ENCODE results near the gene IGFALS. TPM values are rescaled to one million over a fixed set of nuclear protein-coding genes. Genes with fewer than 3 reads are reported as not detected.

Gene IGFALS
- total and polyA plus RNA-seq, 2 experiments from 2014 or later = 1.3 to 2.1 TPM

DNA sequence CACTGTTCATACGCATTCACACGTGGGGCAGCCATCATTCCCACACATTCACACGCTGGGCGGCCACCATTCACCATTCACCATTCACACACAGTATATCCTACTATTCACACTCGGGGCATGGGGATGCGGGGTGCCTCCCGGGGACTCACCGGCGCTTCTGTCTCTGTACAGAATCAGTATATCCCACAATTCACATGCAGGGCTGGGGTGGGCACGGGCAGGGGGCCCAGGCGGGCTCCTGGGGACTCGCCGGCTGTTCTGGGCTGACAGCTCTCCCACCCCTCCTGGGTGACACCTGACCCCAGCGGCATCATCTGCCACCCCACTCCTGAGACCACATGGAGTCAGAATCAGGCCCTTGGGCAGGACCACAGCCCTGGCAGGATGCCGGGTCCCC is 31.8 kb downstream of the IGFALS start:
- H3K4me3 ChIP-seq = no peak overlapping the region
- no peaks in the 10 kb centered on the region for H3K4me1 ChIP-seq (ENCODE audit: low read depth)
- H3K27me3 ChIP-seq = no peaks in the 10 kb centered on the region
- H3K27ac ChIP-seq = no peak overlapping the region
- DNase-seq (ENCODE audit: low read depth in 1 of 2, low spot score in 1 of 2) = no peak
- TF ChIP-seq, protein P1, sequence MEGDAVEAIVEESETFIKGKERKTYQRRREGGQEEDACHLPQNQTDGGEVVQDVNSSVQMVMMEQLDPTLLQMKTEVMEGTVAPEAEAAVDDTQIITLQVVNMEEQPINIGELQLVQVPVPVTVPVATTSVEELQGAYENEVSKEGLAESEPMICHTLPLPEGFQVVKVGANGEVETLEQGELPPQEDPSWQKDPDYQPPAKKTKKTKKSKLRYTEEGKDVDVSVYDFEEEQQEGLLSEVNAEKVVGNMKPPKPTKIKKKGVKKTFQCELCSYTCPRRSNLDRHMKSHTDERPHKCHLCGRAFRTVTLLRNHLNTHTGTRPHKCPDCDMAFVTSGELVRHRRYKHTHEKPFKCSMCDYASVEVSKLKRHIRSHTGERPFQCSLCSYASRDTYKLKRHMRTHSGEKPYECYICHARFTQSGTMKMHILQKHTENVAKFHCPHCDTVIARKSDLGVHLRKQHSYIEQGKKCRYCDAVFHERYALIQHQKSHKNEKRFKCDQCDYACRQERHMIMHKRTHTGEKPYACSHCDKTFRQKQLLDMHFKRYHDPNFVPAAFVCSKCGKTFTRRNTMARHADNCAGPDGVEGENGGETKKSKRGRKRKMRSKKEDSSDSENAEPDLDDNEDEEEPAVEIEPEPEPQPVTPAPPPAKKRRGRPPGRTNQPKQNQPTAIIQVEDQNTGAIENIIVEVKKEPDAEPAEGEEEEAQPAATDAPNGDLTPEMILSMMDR (IDR thresholded peaks at IDR 0.05; ENCODE audit: low read depth, low read length) = no peak
- H3K36me3 ChIP-seq = peaks cover 28% of the 10 kb centered on the region
- no peaks in the 10 kb centered on the region for H3K9me3 ChIP-seq (ENCODE audit: low read depth)

DNA sequence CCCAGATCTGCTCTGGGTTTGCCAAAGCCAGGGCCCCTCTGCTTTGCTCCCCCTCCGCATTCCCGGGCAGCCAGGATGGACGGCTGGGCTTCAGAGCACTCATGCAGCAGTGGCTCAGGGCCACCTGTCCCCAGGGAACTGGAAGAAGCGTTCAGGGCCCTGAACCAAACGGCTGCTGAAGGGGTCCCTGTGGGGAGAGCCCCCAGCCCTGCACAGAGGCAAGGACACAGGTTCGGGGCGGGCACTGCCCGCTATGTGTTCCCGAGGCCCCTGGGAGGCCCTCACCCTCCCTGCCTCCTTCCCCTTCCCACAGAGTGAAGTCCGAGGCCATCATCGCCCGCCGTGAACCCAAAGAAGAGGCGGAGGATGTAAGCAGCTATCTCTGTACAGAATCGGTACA is 32.6 kb downstream of the IGFALS start:
- TF ChIP-seq, protein P1 (IDR thresholded peaks at IDR 0.05; ENCODE audit: low read depth, low read length) = no peak
- no peak overlapping the region for H3K4me3 ChIP-seq
- no peaks in the 10 kb centered on the region for H3K9me3 ChIP-seq (ENCODE audit: low read depth)
- DNase-seq (ENCODE audit: low read depth in 1 of 2, low spot score in 1 of 2) = no peak
- no peaks in the 10 kb centered on the region for H3K4me1 ChIP-seq (ENCODE audit: low read depth)
- no peak overlapping the region for H3K27ac ChIP-seq
- no peaks in the 10 kb centered on the region for H3K27me3 ChIP-seq
- H3K36me3 ChIP-seq = peaks cover 22% of the 10 kb centered on the region

DNA sequence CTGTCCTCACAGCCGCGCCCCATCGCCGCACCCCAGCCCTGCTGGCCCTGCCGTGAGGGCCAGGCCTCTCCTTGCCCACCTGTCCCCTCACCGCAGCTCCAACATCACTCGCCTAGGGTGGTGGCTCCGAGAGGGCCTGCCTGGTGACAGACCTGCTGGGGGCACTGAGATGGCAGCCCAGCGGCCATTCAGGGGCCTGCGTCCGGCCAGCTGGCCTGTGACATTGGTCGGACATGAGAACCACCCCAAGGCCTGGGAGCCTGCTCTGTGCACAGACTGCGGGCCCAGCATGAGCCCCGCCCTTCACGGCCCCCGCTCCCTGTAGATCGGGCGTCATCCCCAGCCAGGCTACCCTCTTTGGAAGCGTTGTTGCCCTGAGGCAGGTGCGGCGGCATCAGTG is 34.0 kb downstream of the IGFALS start:
- Histone ChIP-seq H3K27ac (no peak overlapping the region), H3K27me3 (no peaks in the 10 kb centered on the region), H3K4me1 (ENCODE audit: low read depth) (no peaks in the 10 kb centered on the region), H3K4me3 (no peak overlapping the region), H3K9me3 (ENCODE audit: low read depth) (no peaks in the 10 kb centered on the region), H3K36me3 (peaks cover 14% of the 10 kb centered on the region)
- TF ChIP-seq, protein P1 (IDR thresholded peaks at IDR 0.05; ENCODE audit: low read depth, low read length) = no peak
- no peak for DNase-seq (ENCODE audit: low read depth in 1 of 2, low spot score in 1 of 2)

DNA sequence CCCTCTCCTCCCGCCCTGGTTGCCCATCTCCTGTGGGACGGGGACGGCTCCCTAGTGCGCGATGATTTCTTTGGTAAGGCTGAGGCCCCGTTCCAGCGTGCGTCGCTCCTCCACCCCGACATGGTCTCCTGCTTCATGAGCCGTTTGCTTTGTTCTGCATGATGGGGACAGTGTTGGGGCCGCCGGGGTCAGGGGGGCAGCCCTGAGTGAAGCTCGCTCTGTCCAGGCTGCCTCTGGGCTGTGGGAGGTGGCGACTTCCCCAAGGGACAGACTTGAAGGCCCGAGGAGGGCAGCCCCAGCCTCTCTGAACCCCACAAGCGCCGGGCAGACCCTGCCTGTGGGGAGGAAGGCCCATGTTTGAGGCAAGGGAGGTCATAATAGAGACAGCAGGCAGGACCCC is 34.6 kb downstream of the IGFALS start:
- TF ChIP-seq, protein P1 (IDR thresholded peaks at IDR 0.05; ENCODE audit: low read depth, low read length) = no peak
- H3K4me1 ChIP-seq (ENCODE audit: low read depth) = no peaks in the 10 kb centered on the region
- DNase-seq (ENCODE audit: low read depth in 1 of 2, low spot score in 1 of 2) = no peak
- peaks cover 10% of the 10 kb centered on the region for H3K36me3 ChIP-seq
- H3K4me3 ChIP-seq = no peak overlapping the region
- H3K27me3 ChIP-seq = no peaks in the 10 kb centered on the region
- no peak overlapping the region for H3K27ac ChIP-seq
- H3K9me3 ChIP-seq (ENCODE audit: low read depth) = no peaks in the 10 kb centered on the region

DNA sequence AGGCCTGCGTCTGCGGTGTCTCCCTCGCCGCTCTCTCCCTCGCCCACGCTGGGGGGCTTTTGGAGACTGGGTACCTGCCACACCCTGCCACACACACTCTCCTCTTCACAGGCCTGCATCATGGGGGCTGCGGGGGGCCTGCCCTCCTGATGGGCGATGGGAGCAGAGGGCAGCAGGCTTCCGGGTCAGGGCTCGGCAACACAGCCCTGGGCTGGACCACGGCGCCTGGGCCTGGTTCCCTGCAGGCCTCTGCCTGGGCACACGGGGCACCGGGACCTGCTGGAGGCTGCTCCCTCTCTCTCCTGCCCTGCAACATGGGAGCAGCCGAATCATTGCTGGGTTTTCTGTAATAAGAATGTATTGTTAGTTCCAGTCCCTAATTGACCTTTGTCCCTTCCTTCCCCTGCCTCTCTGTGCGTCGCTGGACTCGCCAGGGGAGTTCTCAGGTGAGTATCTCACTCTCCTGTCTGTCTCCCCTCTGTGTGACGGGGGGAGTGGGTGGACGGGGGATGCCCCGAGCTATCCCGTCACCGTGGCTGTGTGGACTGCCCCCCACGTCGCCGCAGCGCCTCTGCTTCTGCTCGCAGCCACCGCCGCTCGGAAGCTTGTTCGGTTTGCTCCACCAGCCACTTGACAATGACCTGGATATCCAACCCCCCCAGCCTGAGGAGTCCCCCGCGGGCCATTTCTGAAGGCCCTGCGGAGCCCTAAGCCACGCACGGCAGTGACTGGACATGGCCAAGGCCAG is 35.6 kb downstream of the IGFALS start:
- H3K27ac ChIP-seq = no peak overlapping the region
- H3K4me3 ChIP-seq = no peak overlapping the region
- no peaks in the 10 kb centered on the region for H3K9me3 ChIP-seq (ENCODE audit: low read depth)
- no peak for DNase-seq (ENCODE audit: low read depth in 1 of 2, low spot score in 1 of 2)
- H3K36me3 ChIP-seq = peaks cover 9% of the 10 kb centered on the region
- TF ChIP-seq, protein P1 (IDR thresholded peaks at IDR 0.05; ENCODE audit: low read depth, low read length) = no peak
- no peaks in the 10 kb centered on the region for H3K27me3 ChIP-seq
- no peaks in the 10 kb centered on the region for H3K4me1 ChIP-seq (ENCODE audit: low read depth)
